NCI-H1048 (cell line): ENCODE results near the gene NMUR1.
"Not testable (repeated sequence)": the region's sequence is repeated elsewhere in the genome, so short reads cannot be mapped to it uniquely, and the experiment has no call there.

ENCODE experiments used
- DNase-seq: peaks from one replicate; lab custom pipeline; 2025; lab: John Stamatoyannopoulos, UW

NMUR1 gene, protein sequence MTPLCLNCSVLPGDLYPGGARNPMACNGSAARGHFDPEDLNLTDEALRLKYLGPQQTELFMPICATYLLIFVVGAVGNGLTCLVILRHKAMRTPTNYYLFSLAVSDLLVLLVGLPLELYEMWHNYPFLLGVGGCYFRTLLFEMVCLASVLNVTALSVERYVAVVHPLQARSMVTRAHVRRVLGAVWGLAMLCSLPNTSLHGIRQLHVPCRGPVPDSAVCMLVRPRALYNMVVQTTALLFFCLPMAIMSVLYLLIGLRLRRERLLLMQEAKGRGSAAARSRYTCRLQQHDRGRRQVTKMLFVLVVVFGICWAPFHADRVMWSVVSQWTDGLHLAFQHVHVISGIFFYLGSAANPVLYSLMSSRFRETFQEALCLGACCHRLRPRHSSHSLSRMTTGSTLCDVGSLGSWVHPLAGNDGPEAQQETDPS

DNA sequence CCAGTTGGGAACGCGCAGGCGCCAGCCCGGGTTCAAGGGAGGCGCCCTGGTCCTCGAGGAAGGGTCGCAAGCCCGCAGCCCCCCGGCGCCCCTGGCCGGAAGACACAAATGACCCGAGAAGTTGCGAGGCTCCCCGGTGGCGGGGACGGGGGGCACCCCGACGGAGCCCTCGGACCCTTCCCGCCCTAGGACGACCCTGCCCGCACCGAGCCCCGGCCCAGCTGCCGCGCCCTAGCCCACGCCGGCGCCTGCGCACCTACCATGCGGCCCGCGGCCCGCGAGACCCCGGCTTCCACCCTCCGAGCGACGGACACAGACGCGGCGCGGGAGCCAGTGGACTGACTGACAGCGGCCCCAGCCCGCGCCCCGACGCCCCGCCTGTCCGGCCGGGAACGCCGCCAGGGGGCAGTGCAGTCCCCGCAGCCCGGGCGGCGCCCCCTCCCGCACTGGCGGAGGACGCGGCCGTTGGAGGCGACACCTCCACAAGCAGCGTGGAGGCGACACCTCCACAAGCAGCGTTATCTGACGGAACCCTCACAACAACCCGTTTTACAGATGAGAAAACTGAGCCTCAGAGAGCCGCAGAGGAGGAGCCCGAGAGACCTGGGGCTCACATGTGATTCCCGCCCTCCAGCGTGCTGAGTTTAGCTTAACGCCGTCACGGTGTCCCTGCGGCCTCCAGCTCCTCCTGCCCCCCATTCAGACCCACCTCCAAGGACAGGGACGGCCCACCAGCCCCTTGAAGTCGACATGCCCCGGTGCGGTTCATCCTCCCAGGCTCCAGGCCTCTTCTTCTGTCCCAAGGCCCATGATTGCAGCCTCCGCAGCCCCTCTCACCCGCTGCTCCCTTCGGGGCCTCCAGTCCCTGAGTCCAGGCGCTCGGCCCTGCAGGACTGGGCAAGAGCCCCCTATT lies at the start of gene NMUR1:
Gene NMUR1 (minus strand): TSS at position 347 of the 913 bp plus-strand sequence. CDS start 84 bp downstream, at position 263.
- DNase-seq: no peak

DNA sequence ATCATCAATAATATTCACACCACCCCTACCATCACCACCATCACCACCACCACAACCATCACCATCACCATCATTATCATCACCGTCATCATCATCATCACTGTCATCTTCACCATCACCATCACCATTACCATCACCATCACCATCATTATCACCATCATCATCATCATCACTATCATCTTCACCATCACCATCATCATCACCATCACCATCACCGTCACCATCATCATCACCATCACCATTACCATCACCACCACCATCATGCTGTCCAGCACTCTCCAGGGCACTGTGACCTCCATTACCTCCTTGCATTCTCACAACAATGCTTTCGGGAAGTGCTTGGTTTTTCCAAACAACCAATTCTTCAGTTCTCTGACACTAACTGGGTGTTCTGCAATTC lies 49.3 kb upstream of the NMUR1 start:
- no peak for DNase-seq

DNA sequence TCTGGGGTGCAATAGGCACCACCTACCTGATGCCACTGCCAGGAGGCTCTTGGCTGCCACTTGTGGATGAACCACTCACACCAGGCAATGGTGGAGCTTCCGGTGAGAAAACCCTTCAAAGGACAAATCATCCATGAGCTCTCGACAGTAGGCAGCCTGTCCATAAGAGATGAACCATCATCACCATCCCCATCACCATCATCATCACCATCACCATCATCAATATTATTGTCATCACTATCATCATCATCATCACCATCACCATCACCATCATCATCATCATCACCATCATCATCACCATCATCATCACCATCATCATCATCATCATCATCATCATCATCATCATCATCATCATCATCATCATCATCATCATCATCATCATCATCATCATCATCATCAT lies 48.4 kb upstream of the NMUR1 start:
- DNase-seq: not testable (repeated sequence)

DNA sequence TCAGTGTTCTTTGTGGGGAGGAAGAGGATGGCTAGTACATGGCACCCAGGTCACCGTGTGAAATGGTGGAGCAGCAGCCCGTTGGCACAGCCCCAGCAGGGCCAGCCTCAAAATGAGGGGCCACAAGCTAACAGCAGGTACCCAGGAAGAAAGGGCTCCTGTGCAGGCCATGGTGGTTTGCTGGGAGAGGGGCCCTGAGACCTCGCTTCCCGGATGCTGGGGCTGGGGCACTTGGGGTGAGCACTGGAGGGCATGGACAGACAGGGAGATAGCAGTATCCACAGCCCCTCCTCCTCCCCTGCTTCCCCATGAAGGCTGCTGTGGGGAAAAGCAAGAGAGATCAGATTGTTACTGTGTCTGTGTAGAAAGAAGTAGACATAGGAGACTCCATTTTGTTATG lies 46.2 kb upstream of the NMUR1 start:
- no peak for DNase-seq

DNA sequence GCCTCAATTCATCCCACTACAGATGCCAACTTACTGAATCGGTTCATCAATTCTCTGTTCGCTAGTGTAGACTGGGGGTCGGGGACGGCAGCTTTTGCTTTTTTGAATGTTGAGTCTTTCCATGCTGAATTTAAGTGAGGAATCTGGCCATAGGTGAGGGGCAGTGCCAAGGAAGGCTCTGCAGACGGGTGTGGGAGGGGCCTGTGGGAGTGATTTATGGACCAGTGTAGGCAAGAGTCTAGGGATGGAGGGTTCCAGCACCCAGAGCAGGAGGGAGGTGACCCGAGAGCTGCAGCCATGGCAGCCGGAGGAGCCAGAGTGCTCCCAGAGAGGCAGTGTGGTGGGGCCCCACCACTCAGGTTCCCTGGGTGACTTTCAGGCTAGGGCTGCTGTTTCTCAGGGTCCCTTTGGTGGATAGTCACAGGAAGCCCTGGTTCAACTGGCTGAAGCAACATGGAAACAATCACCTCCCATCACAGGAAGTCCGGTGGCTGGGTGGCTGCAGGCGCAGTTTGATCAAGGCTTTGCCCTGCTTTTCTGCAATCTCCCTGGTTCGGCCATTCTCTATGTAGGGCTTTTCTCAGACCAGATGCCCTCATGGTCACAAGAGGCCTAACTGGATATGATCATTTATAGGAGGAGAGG lies 45.5 kb upstream of the NMUR1 start:
- no peak for DNase-seq

DNA sequence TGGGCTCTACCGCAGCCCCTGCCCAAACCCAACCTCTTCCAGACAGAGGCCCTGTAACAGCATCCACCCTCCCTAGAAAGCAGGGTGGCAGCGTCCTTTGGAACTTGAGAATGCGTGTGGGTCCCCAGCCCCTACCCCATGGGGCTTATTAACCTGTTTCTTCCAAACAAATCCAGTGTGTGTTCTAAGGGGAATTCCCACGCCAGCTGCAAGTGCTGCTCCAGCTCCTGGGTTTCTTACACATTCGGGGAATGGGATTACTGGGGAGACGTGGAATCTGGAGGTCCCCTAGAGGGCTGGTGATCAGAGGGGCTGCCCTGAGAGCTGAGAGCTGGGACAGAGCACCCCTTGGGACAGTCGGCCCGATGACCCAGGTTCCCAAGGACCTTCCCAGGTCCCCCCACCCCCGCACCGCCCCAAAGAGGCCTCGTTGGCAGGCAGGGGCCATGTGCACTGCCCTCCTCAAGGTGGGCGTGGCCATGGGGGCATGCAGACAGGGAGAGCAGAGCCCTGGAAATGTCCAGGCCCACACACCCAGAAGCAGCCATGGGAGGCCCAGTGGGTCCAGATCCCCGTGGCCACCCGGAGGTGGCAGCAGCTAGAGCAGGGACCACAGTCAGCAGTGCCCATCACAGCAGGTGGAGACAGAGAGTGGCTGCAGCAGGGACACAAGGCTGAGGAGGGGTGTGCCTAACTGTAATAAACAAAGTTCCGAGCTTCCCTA lies 43.6 kb upstream of the NMUR1 start:
- no peak for DNase-seq

DNA sequence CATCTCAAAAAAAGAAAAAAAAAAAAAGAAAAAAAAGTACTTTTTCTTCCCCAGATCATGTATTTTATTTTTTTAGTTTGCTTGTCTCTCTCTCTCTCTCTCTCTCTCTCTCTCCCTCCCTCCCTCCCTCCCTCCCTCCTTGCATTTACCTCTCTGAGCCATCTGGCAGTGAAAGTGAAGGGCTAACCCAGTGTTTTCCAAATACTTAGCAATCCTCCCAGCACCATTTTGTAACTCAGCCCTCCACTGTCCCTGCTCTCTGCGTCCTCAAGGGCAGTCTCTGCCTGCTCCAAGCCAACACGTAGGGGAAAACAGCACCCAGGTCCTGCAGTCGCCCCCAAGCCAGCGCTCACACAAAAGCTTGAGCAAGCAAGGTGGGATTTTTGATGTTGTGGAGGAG lies 42.9 kb upstream of the NMUR1 start:
- DNase-seq: no peak

DNA sequence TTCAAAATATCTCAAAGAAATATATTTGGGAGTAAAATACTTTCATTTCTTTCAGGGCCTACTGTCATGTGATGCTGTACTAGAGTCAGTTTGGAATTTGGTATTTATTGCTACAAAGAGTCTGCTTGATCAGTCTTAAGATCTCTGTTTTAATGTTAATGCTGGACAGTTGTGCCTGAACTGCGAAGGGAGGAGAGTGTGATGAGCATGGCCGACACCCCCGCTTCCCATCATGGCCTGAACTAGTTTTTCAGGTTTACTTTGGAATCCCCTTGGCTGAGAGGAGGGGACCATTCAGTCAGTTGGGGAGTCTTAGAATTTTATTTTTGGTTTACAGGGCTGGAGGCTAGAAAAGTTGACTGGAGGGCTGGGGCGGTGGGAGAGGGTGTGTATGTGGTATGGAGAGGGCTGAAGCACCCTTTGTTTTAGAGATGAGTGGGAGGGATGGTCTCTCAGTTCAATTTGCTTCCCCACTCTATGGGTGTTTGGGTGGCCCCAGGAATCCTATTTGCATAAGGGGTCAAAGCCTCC lies 41.5 kb upstream of the NMUR1 start:
- DNase-seq: no peak

DNA sequence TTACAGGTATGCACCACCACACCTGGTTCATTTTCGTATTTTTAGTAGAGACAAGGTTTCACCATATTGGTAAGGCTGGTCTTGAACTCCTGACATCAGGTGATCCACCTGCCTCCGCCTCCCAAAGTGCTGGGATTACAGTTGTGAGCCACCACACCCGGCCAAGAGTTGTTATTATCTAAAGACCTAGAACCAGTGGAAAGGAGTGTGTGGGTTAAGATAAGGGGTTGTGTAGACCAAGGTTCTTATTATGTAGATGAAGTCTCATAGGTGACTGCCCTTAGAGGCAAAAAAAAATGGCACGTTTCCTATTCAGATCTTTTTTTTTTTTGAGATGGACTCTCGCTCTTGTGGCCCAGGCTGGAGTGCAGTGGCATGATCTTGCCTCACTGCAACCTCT lies 40.7 kb upstream of the NMUR1 start:
- DNase-seq: not testable (repeated sequence)

DNA sequence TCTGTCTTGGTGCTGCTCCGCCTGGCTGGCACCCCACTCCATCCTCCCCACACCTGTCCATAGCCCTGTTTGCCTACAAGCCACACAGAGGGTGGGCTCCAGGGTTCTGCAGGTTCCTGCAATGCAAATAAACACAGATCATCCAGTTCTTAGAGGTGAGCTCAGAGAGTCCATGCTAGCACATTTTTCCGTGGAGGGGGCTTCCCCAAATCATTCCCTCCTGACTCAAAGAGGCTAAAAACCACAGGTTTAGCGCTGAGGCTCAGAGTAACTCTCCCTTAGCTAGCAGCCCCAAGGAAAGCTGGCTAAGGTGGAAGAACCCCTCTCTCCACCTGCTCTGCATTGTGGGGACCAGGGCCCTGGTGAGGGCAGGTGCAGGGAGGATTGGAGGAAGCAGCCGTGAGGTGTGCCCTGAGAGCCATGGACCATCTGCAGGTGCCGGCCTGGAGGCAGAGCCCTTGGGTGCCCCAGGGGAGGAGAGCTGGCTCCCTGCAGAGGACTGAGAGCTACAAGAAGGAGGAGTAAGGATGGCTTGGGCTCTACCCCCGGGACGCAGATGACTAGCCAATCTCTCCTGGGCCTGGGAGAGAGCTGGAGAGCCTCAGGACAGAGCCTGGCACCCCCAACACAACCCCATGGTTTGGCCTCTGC lies 38.7 kb upstream of the NMUR1 start:
- DNase-seq: no peak

DNA sequence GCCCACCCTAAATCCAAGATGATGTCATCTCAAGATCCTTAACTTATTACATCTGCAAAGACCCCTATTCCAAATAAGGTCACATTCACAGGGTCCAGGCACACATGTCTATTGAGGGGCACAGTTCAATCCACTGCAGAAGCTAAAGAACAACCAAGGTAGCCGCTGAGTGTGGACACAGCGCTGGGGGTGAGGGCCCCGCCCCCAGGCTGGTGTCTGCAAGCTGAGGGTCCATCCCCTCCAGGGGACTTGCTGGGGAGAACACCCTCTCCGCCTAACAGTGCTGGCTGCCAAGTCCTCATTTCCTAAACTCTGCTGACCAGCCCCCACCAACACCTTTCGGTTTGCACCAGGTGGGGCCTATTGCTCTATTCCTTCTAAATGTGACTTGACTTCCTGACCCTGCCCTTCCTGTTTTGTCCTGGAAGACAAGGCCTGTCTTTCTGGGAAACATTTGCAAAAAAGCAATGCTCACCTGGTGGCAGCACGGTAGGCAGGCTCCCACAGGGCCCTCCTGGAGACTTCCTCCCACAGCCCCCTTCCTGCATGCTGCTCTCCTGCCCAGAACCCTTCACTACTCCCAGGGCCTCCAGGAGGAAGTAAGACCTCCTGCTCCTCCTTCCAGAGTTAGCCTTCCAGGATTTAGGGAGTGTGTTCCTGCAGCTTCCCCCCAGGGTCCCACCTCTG lies 38.0 kb upstream of the NMUR1 start:
- no peak for DNase-seq

DNA sequence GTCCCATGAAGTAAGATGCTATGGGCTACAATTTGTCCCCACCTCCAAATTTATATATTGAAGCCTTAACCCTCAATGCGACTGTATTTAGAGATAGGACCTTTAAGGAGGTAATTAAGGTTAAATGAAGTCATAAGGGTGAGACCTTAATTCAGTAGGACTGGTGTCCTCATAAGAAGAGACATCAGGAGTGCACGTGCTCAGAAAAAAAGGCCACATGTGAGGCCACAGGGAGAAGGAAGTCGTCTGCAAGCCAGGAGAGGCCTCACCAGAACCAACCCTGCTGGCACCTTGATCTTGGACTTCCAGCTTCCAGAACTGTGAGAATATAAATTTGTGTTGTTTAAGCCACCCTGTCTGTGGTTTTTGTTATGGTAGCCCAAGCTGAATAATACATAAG lies 36.9 kb upstream of the NMUR1 start:
- DNase-seq: no peak

DNA sequence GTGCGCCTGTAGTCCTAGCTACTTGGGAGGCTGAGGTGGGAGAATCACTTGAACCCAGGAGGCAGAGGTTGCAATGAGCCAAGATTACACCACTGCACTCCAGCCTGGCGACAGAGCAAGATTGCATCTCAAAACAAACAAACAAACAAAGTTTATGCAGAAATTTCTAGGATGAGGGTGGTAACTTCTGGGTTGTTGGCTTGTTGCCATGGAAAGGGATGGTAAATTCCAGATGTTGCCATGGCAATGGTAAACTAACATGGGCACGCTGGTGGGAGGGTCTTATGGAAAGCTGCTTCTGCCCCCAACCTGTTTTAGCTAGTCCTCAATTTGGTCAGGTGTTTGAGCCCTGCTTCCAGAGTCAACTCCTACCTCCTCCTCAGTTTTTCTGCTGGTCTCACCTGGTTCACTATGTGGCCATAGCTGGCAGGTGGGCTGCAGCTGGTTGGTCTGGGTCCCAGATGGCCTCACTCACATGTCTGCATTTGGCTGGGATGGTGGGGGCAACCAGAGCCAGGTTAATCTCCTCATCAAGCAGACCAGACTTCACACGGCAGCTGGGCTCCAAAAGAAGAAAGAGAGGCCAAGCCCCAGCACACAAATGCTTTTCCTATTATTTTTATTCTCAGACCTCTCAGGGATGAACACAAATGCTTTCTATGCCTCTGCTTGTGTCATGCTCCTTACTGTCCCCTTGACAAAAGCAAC lies 35.8 kb upstream of the NMUR1 start:
- no peak for DNase-seq

DNA sequence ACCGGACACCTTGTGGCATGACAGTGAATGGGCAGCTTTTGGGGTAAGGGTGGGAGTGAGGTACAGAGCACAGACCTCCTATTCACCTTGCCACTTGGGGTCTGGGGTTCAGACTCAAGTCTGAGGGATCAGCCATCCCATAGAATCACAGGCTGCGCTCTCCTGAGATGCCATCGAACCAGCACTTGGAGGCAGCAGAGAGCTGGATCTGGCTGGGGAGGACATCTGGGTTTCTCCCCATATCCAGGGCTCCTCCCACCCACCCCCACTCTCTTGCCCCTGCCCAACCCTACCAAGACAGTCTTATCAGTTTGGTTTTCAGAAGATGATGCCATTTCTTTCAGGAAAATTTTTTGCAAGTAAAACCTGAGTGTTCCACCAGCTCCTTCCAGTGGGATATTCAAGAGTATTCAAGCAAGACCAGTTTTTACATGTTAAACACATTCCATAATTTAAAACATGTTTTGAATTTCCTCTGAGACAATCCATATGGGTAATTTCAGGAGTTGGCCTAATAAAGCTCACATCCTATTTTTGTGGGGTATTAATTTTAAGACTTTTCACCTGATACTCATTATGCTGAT lies 33.2 kb upstream of the NMUR1 start:
- DNase-seq: no peak

DNA sequence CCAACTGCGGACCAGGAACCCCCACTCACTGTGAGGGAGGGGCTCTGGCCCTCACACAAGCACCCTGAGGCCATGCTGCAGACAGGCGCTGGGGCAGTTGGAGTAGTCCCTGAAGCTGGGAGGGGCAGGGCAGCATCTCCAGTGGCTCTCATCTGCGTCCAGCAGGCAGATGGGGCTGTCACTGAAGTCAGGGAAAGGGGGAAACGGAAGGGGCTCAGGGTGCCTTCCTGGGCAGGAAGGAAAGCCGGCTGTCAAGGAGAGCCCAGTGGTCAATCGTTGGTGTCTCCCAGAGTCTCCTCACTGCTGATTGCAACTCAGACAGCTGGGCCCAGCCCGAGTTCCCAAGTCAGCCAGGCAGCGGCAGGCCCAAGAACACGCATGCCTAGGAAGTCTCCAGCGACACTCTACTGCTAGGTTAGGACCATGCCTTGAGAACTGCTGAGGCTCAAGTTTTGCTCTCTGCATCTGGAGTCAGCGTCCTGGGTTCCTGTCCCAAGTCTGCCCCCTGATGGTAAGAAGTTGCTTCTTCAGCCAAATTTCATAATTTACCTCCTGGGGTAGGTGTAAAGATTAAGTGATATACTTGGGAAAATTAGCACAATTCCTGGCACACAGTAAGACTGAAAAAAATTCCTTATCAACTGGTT lies 27.4 kb upstream of the NMUR1 start:
- DNase-seq: no peak

DNA sequence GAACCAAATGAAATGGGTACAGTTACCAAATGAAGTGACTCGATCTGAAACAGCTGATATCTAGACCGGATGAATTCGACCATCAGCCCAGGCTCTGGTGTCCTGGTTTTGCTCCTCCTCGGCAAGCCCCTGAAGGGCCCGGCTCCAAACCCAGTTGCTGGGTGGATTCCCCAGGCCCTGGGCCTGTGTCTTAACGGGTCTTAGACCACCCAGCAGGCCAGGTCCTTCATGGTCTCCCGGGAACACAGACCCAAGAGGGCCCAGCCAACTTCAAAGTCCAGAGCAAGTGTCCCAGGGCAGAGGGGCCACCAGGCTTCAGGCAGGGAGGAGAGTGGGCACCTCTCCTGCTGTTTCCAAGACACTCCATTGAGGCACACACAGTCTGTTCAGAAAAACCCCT lies 26.7 kb upstream of the NMUR1 start:
- no peak for DNase-seq

DNA sequence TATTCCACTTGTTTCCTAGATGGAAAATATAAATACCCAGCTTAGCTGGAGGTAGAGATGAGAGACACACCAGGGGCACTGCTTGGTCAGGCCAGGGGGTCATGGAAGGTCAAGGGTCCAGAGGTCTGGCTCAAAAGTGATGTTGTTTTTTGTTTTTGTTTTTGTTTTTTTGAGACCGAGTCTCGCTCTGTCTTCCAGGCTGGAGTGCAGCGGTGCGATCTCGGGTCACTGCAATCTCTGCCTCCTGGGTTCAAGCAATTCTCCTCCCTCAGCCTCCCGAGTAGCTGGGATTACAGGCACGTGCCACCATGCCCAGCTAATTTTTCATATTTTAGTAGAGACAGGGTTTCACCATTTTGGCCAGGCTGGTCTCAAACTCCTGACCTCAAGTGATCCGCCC lies 26.3 kb upstream of the NMUR1 start:
- not testable (repeated sequence) for DNase-seq

DNA sequence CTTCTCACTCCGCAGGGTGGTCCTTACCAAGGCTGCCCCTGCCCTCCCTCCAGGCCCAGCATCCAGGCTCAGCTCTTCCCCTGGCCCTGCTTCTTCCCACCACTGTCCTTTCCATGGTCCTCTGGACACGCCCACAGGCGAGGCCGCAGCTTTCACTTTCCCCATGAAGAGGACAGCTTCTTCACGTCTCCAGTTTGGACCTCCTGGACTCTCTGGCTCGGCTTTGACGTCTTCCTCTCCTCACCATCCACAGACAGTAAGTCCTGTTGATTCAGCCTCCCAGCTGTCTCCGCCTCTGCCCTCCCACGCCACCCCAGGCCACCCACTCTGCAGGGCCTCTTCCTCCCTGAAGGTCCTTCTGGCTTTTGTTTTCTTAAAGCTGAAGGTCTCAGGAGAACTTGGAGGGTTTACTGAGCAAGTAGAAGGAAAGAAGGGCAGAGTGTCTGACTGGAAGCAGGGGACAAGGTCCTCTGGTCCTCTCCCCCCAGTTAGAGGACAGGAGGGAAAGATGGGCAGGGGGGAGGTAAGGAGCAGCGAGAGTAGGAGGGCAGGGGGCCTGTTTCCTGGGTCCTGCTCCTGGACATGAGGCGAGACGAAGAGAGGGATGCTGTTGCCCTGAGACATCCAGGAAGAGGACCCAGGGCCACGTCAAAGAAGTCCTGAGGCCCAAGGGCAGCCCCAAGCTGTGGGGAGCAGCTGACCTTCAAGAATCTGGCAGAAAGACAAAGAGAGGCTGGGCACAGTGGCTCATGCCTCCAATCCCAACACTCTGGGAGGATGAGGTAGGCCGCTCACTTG lies 24.7 kb upstream of the NMUR1 start:
- DNase-seq: no peak
